ENCODE measurements around the gene MAGI2.

The MAGI2 gene

GRCh38 chr7:78081888-78082287, 1371.6 kb downstream of the MAGI2 start:
- no peaks in the 10 kb centered on the region for H3K9me3 Mint-ChIP-seq
- no peaks in the 10 kb centered on the region for H3K27me3 Mint-ChIP-seq
- no peak overlapping the region for H3K4me3 Mint-ChIP-seq
- intact Hi-C loops (cut with micrococcal nuclease), result no loop called here
- H3K4me1 Mint-ChIP-seq (ENCODE audit: low read depth), result no peaks in the 10 kb centered on the region
- H3K36me3 Mint-ChIP-seq (ENCODE audit: low read depth), result no peaks in the 10 kb centered on the region
- H3K27ac Mint-ChIP-seq, result no peak overlapping the region

GRCh38 chr7:78081344-78081743, 1372.1 kb downstream of the MAGI2 start:
- H3K9me3 Mint-ChIP-seq, result no peaks in the 10 kb centered on the region
- H3K4me1 Mint-ChIP-seq (ENCODE audit: low read depth), result no peaks in the 10 kb centered on the region
- no peaks in the 10 kb centered on the region for H3K36me3 Mint-ChIP-seq (ENCODE audit: low read depth)
- no peak overlapping the region for H3K27ac Mint-ChIP-seq
- no peaks in the 10 kb centered on the region for H3K27me3 Mint-ChIP-seq
- intact Hi-C loops (cut with micrococcal nuclease), result no loop called here
- no peak overlapping the region for H3K4me3 Mint-ChIP-seq

- H3K27me3 Mint-ChIP-seq, result no peaks in the 10 kb centered on the region
- H3K9me3 Mint-ChIP-seq, result no peaks in the 10 kb centered on the region
- H3K4me1 Mint-ChIP-seq (ENCODE audit: low read depth), result no peaks in the 10 kb centered on the region
- H3K36me3 Mint-ChIP-seq (ENCODE audit: low read depth), result no peaks in the 10 kb centered on the region
- no peak overlapping the region for H3K4me3 Mint-ChIP-seq
- intact Hi-C loops (cut with micrococcal nuclease), result no loop called here
- H3K27ac Mint-ChIP-seq, result no peak overlapping the region
Observed at GRCh38 chr7:78080811-78081210, 1372.7 kb downstream of the MAGI2 start.

DNA sequence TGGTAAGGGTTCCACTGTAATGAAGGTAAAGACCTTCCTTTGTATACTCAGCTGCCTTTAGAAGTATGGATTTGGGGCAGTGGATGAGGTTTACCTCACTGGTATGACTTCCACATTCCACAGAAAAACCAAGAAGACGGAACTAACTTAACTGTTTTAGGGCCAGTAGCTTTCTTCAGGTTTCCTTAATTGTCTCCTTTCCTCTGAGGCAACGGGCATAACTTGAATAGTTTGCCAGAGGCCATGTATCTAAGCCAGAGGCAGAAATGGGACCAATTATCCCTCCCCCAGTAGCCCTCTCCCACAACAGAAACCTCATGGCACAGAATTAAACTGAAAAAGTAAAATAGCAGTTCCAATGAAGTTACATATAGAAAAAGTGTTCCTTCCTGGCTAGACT, 1373.2 kb downstream of the MAGI2 start:
- H3K9me3 Mint-ChIP-seq, result no peaks in the 10 kb centered on the region
- intact Hi-C loops (cut with micrococcal nuclease), result no loop called here
- no peaks in the 10 kb centered on the region for H3K4me1 Mint-ChIP-seq (ENCODE audit: low read depth)
- no peak overlapping the region for H3K27ac Mint-ChIP-seq
- H3K4me3 Mint-ChIP-seq, result no peak overlapping the region
- no peaks in the 10 kb centered on the region for H3K27me3 Mint-ChIP-seq
- no peaks in the 10 kb centered on the region for H3K36me3 Mint-ChIP-seq (ENCODE audit: low read depth)

GRCh38 chr7:78074713-78075112, 1378.8 kb downstream of the MAGI2 start:
- intact Hi-C loops (cut with micrococcal nuclease), result no loop called here
- no peak overlapping the region for H3K27ac Mint-ChIP-seq

DNA sequence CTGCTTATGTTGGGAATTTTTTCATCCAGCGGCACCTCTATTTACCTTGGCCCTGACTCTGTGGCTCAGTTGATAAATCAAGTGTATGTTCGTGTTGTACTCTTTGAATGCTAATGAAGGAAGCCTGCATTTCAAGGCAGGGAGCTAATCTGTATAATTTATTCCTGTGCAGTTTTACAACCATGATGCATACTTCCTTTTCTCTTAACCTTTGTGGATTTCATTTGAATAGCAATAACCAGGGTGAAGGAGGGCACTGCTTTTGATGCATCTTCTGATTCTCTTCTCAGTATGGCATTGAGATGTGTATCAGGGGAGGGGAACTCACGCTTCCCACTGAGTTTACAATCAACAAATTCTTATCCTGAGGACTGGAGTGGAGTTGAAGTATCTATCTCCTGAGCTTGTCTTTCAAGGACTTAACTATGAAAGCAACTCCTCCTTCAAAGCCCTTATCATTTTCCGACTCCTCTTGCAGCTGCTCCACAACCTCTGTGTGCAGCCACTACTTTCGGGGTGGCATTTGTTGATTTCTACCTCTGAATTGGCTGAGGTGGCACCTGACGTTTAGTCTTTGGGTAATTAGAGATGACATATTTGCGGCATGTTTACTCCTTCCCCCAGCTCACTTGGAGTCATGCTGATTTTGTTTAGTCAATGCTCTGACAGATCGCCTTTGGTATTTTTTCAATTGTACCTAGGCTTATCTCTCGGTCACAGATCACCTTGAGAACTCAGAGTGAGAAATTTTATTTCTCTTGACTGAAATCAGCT, 1379.7 kb downstream of the MAGI2 start:
- Mint-ChIP-seq H3K9me3 (no peaks in the 10 kb centered on the region), H3K36me3 (ENCODE audit: low read depth) (no peaks in the 10 kb centered on the region), H3K27ac (no peak overlapping the region), H3K4me1 (ENCODE audit: low read depth) (no peaks in the 10 kb centered on the region), H3K4me3 (no peak overlapping the region), H3K27me3 (no peaks in the 10 kb centered on the region)
- intact Hi-C loops (cut with micrococcal nuclease), result no loop called here

More at GRCh38 chr7:78074713-78075112, 1378.8 kb downstream of the MAGI2 start:
- Mint-ChIP-seq H3K27me3 (no peaks in the 10 kb centered on the region), H3K36me3 (ENCODE audit: low read depth) (no peaks in the 10 kb centered on the region), H3K4me1 (ENCODE audit: low read depth) (no peaks in the 10 kb centered on the region), H3K4me3 (no peak overlapping the region), H3K9me3 (no peaks in the 10 kb centered on the region)

GRCh38 chr7:78072201-78072590, 1381.3 kb downstream of the MAGI2 start:
- H3K4me1 Mint-ChIP-seq (ENCODE audit: low read depth), result no peaks in the 10 kb centered on the region
- no peak overlapping the region for H3K4me3 Mint-ChIP-seq
- H3K27me3 Mint-ChIP-seq, result no peaks in the 10 kb centered on the region
- intact Hi-C loops (cut with micrococcal nuclease), result no loop called here
- no peaks in the 10 kb centered on the region for H3K9me3 Mint-ChIP-seq
- H3K36me3 Mint-ChIP-seq (ENCODE audit: low read depth), result no peaks in the 10 kb centered on the region
- H3K27ac Mint-ChIP-seq, result no peak overlapping the region

- H3K4me1 Mint-ChIP-seq (ENCODE audit: low read depth), result no peaks in the 10 kb centered on the region
- H3K9me3 Mint-ChIP-seq, result no peaks in the 10 kb centered on the region
- intact Hi-C loops (cut with micrococcal nuclease), result no loop called here
- H3K27ac Mint-ChIP-seq, result no peak overlapping the region
- H3K36me3 Mint-ChIP-seq (ENCODE audit: low read depth), result no peaks in the 10 kb centered on the region
- no peaks in the 10 kb centered on the region for H3K27me3 Mint-ChIP-seq
- H3K4me3 Mint-ChIP-seq, result no peak overlapping the region
Observed at GRCh38 chr7:78071491-78072200, 1381.8 kb downstream of the MAGI2 start.

DNA sequence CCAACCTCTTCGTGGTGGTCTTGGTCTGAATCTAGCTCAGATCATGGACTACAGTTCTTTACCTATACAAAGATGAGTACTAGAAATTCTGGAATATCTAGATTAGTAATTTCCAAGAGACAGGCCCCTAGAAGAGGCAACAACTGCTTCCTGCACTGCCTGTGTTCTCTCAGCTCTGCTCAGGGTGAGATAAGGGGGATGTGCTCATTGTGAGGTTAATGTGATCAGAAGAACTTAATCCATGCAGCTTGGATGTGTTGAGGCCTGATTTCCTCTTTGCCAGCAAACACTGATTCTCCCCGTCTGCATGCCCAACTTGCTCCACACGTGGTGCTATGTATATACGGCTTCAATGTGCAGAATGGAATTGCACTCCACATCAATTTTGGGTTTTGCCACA, 1386.9 kb downstream of the MAGI2 start:
- Mint-ChIP-seq H3K36me3 (ENCODE audit: low read depth) (no peaks in the 10 kb centered on the region), H3K27me3 (no peaks in the 10 kb centered on the region), H3K4me3 (no peak overlapping the region), H3K27ac (no peak overlapping the region), H3K4me1 (ENCODE audit: low read depth) (no peaks in the 10 kb centered on the region), H3K9me3 (no peaks in the 10 kb centered on the region)
- intact Hi-C loops (cut with micrococcal nuclease), result no loop called here

DNA sequence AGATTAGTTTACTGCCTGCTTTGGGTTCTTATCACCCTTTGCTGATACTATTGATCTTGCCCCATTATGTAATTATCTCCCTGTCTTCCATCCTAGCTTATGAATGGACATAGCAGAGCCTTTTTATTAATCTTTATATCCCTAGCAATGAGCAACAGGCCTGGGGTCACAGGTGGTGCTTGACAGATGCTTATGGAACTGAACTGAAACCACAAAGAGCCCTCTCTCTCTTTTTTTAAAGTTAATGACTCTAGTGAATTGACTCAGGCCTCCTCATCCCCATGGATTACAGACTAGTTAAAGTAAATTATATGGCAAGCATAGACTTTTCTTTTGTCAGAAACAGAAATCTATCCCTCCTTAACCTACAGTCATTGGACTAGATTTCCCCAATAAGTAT, 1389.7 kb downstream of the MAGI2 start:
- peaks cover 3% of the 10 kb centered on the region for H3K27me3 Mint-ChIP-seq
- H3K4me3 Mint-ChIP-seq, result no peak overlapping the region
- no peaks in the 10 kb centered on the region for H3K9me3 Mint-ChIP-seq
- H3K4me1 Mint-ChIP-seq (ENCODE audit: low read depth), result no peaks in the 10 kb centered on the region
- no peak overlapping the region for H3K27ac Mint-ChIP-seq
- intact Hi-C loops (cut with micrococcal nuclease), result no loop called here
- H3K36me3 Mint-ChIP-seq (ENCODE audit: low read depth), result no peaks in the 10 kb centered on the region

- Mint-ChIP-seq H3K9me3 (no peaks in the 10 kb centered on the region), H3K27ac (no peak overlapping the region), H3K27me3 (peaks cover 6% of the 10 kb centered on the region), H3K4me3 (no peak overlapping the region), H3K36me3 (ENCODE audit: low read depth) (no peaks in the 10 kb centered on the region), H3K4me1 (ENCODE audit: low read depth) (no peaks in the 10 kb centered on the region)
- intact Hi-C loops (cut with micrococcal nuclease), result no loop called here
Observed at GRCh38 chr7:78062214-78062613, 1391.3 kb downstream of the MAGI2 start.

- intact Hi-C loops (cut with micrococcal nuclease), result no loop called here
- no peak overlapping the region for H3K4me3 Mint-ChIP-seq
- no peaks in the 10 kb centered on the region for H3K9me3 Mint-ChIP-seq
- no peaks in the 10 kb centered on the region for H3K36me3 Mint-ChIP-seq (ENCODE audit: low read depth)
- H3K4me1 Mint-ChIP-seq (ENCODE audit: low read depth), result no peaks in the 10 kb centered on the region
- H3K27me3 Mint-ChIP-seq, result peaks cover 9% of the 10 kb centered on the region
- H3K27ac Mint-ChIP-seq, result no peak overlapping the region
Observed at GRCh38 chr7:78057571-78057970, 1395.9 kb downstream of the MAGI2 start.

- intact Hi-C loops (cut with micrococcal nuclease), result no loop called here
- H3K27me3 Mint-ChIP-seq, result peaks cover 9% of the 10 kb centered on the region
- H3K36me3 Mint-ChIP-seq (ENCODE audit: low read depth), result no peaks in the 10 kb centered on the region
- no peaks in the 10 kb centered on the region for H3K9me3 Mint-ChIP-seq
- H3K4me3 Mint-ChIP-seq, result no peak overlapping the region
- H3K4me1 Mint-ChIP-seq (ENCODE audit: low read depth), result no peaks in the 10 kb centered on the region
- no peak overlapping the region for H3K27ac Mint-ChIP-seq
Observed at GRCh38 chr7:78055599-78055998, 1397.9 kb downstream of the MAGI2 start.

DNA sequence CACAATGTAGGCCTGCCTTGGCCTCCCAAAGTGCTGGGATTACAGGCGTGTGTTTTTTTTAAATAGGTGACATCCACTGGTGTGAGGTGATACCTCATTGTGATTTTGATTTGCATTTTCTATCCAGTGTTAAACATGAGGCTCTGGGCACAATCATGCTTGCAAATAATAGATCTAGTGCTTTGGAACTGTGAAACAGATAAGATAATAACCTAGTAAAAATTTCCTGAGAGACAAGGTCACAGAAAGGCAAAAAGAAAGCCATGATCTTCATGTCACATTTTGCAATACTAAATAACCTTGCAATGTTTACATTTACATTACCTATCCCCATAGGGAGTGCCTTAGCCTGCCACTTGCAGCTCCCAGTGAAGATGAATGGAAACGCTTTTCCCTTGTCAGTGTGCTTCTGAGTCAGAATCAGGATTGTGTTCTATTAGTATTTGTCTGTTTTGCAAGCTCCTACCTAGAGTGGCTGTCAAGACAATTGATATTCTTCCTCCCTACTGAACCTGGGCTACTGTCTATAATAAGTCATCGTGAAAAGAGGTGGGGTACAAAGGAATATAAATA, 1398.4 kb downstream of the MAGI2 start:
- Mint-ChIP-seq H3K9me3 (no peaks in the 10 kb centered on the region), H3K36me3 (ENCODE audit: low read depth) (no peaks in the 10 kb centered on the region), H3K27ac (no peak overlapping the region), H3K4me1 (ENCODE audit: low read depth) (no peaks in the 10 kb centered on the region), H3K4me3 (no peak overlapping the region), H3K27me3 (peaks cover 9% of the 10 kb centered on the region)
- intact Hi-C loops (cut with micrococcal nuclease), result no loop called here
